H7 (cell line): Measurements from ENCODE around the gene RUVBL1. TPM values are rescaled to one million over a fixed set of nuclear protein-coding genes. Genes with fewer than 3 reads are reported as not detected.
A peak's percentile ranks its signal among the peaks of the same experiment; 100 is the strongest.

ENCODE experiments used
- DNase-seq: peaks from one replicate; pipeline ENCODE4 v3.0.0; 2012
- H3K27me3 ChIP-seq: 2 replicates; pipeline ENCODE4 v1.6.0; 2011; ENCODE audit warnings: mild to moderate bottlenecking, low read length; ENCODE audit not compliant: control insufficient read depth, insufficient read depth
- H3K36me3 ChIP-seq: replicated peaks from 2 replicates; pipeline ENCODE4 v1.5.1; 2011; ENCODE audit warnings: low read length; ENCODE audit not compliant: control insufficient read depth, insufficient read depth
- H3K4me3 ChIP-seq: 2 replicates; pipeline ENCODE4 v1.5.1; 2011; ENCODE audit warnings: low read depth, mild to moderate bottlenecking, control low read depth, low read length, moderate library complexity; ENCODE audit not compliant: insufficient read depth
- total RNA-seq: library from RNA; depleted of rRNA; stranded (reverse); fragments of >200 nt; shearing (Covaris generic); gene quantifications from 2 replicates; pipeline ENCODE4 v1.2.3, GENCODE V29; 2014

RUVBL1 gene
- total RNA-seq, 1 experiment from 2014 or later: 182 TPM

DNA sequence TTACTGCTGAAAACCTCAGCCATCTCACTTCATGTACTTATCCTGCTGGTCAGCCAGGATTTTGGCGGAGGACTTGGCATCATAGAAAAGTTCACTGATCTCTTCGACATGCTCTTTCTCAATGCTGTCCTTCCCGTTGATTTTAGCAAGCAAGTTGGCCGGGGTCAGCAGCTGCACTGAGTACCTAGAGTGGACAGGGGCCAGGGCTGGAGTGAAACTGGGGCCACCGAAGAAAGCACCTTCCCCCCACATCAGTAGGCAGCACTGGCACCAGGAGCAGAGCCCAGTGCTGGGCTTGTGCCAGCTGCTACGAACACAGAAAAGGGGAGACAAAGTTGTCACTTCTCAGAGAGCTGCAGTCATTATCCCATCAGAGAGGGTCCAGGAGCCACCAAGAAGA is 42.4 kb downstream of the RUVBL1 start:
- DNase-seq: no peak
- H3K27me3 ChIP-seq: peaks cover 6% of the 10 kb centered on the region
- H3K36me3 ChIP-seq: peaks cover 37% of the 10 kb centered on the region
- no peak overlapping the region for H3K4me3 ChIP-seq

DNA sequence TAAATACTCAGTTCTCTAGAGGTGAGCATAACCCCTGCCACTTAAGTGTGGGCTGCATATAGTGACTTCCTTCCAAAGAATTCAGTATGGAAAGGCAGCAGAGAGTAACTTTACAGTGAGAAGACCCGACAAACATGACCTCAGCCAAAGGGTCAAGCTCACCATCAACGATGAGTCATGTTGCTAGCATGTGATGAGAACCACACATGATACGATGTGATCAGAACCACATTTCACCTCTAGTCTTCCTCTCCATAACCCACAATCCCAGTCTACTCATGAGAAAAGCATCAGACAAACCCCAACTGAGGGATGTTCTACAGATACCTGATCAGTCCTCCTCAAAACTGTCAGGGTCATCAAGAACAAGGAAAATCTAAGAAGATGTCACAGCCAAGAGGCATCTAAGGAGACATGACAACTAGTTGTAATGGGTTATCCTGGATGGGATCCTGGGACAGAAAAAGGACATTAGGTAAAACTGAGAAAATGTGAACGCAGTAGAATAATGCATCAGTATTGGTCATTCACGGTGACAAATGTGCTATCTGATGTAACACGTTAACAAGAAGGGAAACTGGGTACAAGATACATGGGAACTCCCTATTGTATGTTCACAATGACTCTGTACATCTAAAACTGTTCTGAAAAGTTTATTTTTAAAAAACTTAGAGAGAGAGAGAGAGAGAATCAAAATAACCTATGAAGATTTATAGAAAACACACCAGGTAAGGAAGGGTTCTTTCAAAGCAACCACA is 43.1 kb downstream of the RUVBL1 start:
- no peak for DNase-seq
- H3K4me3 ChIP-seq: no peak overlapping the region
- H3K27me3 ChIP-seq: peaks cover 6% of the 10 kb centered on the region
- peaks cover 34% of the 10 kb centered on the region for H3K36me3 ChIP-seq

DNA sequence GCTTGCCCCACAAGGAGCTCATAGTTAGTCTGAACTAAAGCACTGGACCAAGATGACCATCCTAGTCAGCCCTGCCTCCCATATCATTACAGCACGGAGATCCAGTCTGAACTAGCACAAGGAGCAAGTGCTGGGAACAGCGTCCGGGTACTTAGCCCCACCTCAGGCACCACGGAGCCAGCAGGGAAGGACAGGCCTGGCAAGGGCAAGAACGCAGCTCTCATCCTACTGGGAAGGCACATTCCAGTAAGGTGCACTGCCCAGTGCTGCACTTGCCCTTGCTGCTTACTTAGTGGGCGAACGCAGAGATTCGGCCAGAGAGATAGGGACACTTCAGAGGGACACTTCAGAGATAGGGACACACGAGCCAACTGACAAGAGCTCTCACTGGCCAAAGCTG is 43.8 kb downstream of the RUVBL1 start:
- DNase-seq: no peak
- peaks cover 28% of the 10 kb centered on the region for H3K36me3 ChIP-seq

DNA sequence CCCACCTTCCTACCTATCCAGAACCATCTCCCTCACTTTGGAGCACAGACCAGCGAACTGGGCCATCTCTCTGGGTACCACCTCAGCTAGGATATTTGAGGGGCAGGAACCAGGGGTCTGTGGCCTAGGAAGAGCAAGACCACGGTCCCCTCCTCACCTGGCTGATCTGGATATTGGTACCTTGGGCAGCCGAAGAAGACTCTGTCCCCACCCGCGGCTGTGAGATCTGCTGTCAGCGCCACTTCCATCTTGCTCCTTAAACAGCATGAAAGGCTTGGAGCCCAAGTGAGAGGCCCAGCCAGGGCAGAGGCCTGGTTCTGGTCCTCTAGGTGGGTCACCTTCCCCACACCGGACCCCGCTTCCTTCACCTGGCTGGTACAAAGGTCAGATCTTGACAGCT is 44.7 kb downstream of the RUVBL1 start:
- H3K27me3 ChIP-seq: peaks cover 6% of the 10 kb centered on the region
- DNase-seq: no peak
- no peak overlapping the region for H3K4me3 ChIP-seq
- H3K36me3 ChIP-seq: peaks cover 24% of the 10 kb centered on the region

More for the DNA sequence above, 43.8 kb downstream of the RUVBL1 start:
- peaks cover 6% of the 10 kb centered on the region for H3K27me3 ChIP-seq
- no peak overlapping the region for H3K4me3 ChIP-seq

DNA sequence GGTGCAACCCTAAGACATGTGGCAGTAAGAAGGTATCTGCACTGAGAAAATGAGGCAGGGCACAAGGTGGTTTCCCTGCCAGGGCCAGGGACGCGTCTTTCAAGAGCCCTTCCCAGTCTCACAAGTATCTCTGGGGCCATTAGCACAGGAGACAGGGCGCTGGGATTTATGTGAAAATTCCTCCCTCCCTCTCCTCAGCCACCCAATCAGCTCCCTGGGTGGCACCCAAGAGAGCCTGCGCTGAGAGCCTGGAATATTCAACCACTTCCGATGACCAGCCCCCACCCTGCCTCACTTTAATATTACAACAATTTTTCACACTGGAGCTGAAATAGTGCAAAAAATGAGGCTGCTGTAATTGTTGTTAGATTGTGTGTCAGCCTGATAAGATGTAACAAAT is 45.3 kb downstream of the RUVBL1 start:
- H3K27me3 ChIP-seq: peaks cover 6% of the 10 kb centered on the region
- no peak overlapping the region for H3K4me3 ChIP-seq
- DNase-seq: no peak
- H3K36me3 ChIP-seq: peaks cover 24% of the 10 kb centered on the region

DNA sequence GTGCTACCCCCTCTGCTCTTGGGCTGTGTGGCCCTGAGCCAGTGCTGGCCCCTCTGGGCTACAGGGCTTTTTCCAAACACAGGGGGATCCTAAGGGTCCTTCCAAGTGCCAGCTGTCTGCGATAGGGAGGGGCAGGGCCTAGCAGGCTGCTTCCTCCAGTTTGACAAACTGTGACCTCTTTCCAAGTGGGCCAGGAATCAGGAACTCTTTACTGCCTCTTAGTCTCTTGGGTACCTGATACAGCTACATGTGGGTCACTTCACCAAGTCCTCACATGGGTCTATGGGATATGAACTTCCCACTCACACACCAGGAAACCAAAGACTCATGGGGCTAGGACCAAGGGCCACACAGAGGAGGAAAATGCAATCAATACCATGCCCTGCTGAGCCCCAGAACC is 45.9 kb downstream of the RUVBL1 start:
- H3K4me3 ChIP-seq: no peak overlapping the region; the same call in 1 of the 2 replicates
- no peak for DNase-seq

DNA sequence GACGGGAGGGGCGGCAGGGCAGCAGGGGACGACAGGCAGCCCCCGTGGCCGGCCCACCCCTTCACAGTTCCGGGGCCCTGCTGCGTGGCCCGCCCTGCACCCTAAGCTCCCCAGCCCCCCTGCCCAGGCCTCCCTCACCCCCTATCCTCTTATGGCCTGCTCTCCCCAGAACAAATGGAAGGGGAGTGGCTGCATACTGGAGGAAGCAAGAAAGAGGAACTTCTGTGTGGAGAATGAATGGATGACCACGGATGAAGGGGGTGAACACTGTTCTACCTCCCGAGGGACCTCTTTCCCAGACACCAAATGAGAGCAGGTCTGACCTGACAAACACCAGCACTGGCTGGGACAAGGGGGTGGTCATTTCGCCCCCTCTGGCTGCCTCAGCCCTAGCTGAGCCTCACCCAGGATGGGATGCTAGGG is 46.4 kb downstream of the RUVBL1 start:
- Histone ChIP-seq H3K27me3 (peaks cover 6% of the 10 kb centered on the region), H3K36me3 (peaks cover 19% of the 10 kb centered on the region), H3K4me3 (peak overlapping the region; percentile 16; the same call in 1 of the 2 replicates)
- no peak for DNase-seq

More for the DNA sequence above, 45.9 kb downstream of the RUVBL1 start:
- Histone ChIP-seq H3K27me3 (peaks cover 6% of the 10 kb centered on the region), H3K36me3 (peaks cover 20% of the 10 kb centered on the region)

DNA sequence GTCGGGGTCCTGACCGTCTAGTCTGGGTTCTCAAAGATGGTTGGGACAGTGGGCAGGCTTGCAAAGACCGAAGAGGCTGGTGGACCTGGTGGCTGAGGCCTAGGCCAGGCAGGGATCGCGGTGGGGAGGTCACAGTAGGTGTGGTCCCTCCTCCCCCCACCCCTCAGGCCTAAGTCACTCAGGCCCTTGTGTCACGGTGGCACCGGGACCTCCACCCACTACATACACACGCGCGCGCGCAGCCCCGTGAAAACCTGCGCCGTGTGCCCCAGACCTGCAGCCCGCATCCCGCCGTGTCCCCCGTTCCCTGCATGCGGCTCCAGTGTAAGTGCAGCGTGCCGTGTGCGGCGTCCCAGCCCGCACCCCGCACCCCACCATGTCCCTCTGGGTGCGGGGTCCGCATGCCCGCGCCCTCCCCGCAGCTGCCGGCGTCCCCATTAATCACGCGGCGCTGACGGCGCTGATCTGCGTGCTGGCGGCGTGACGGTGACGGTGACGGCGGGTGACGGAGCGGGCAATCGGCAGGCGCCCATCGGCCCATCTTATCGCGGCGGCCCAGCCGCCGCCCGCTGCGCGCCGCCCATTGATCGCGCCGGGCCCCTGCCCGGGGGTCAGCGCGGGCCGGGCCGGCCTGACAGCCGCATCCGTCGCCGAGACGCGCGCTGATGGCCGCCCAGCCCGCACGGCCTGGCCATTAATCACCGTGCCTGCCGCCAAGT is 47.0 kb downstream of the RUVBL1 start:
- DNase-seq: peak; percentile 69
- H3K27me3 ChIP-seq: peaks cover 6% of the 10 kb centered on the region
- peak overlapping the region; percentile 49 for H3K4me3 ChIP-seq
- peaks cover 14% of the 10 kb centered on the region for H3K36me3 ChIP-seq

DNA sequence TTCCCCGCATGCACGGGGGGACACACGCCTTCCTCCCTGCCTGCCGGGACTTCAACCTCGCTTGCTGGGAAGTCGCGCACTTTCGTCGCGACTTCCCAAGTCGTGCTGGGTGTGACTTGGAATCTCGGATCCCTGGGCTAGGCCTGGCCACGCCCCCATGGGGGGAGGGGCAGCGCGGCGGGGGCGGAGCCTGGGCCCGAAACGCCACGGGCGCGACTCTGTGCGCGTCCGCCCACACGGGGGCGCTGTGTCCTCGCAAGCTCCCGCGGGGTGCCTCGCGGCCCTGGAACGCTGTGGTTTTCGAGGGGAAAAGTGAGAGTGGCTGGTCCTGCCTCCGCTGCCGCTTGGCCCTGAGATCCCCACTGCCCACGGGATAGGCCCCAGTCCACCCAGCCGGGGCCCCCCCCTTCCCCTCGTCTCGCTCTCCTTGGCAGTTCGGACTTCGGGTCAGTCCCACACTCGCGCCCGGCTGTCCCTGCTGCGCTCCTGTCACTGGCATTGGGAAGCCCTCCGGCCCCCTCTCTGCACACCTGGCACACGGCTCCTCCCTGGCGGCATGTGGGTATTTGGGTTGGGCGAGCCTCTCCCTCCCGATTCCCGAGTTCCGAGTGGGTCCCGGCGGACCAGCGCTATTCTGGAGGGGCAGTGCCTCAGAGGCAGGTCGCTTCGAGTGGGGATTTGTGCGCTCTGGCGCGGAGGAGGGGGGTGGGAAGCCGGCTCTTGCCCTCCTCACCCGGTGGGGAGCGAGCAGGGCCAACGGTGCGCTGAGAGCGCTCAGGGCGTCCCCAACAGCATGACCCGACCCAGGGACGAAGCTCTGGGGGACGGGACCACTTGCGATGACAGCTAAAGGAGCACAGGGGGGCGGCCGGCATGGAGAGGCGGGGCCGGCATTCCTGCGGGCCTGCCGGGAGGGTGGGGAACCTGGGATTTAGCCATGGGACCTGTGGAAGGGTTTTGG is 47.8 kb downstream of the RUVBL1 start:
- peak overlapping the region; percentile 49 for H3K4me3 ChIP-seq
- peak; percentile 98 for DNase-seq
- peaks cover 16% of the 10 kb centered on the region for H3K36me3 ChIP-seq
- peaks cover 6% of the 10 kb centered on the region for H3K27me3 ChIP-seq

DNA sequence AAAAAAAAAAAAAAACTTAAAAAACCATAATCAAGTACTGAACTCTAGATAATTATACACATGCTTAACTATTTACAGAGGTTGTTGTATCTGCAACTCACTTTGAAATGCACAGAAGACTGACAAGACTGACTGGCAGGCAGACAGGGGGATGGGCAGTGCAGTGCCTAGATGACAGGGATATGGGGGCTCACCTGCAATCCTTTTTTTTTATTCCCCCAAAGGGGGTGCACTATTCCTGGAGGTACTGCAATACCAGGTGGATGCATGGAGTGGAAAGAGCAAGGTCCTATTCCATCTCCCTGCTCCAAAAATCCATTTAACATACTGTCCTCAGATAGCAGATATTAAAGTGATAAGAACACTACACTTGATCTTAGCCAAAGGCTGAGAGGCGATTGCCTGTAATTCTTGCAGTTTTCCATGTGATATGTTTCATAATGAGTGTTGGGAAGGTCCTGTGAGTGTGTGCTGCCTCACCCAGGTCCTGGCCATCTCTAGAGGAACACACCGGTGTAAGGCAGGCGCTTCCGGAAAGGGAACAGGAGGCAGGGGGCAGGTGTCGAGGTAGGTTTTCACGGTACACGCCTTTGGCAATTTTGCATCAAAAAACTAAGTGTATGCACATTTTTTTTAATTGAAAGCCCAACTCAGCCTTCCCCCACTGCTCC is 48.6 kb downstream of the RUVBL1 start:
- peaks cover 6% of the 10 kb centered on the region for H3K27me3 ChIP-seq
- H3K4me3 ChIP-seq: peak overlapping the region; percentile 49
- peaks cover 19% of the 10 kb centered on the region for H3K36me3 ChIP-seq
- DNase-seq: no peak

DNA sequence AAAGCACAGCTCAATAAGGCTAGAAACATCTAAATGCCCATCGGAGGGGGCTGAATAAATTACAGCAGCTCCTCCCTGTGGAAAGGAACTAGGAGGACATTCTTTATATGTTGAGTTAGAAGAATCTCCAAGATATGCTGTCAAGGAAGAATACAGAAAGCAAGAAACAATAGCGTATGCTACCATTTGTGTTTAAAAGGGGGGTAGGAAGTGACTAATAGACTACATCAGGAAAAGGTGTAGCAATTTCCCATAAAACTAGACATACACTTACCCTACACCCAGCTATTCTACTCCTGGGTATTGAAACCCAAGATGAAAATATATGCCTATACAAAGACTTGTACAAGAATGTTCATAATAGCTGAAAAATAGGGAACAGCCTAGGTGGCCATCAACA is 49.8 kb downstream of the RUVBL1 start:
- Histone ChIP-seq H3K36me3 (peaks cover 26% of the 10 kb centered on the region), H3K27me3 (peaks cover 6% of the 10 kb centered on the region), H3K4me3 (no peak overlapping the region)
- DNase-seq: no peak

DNA sequence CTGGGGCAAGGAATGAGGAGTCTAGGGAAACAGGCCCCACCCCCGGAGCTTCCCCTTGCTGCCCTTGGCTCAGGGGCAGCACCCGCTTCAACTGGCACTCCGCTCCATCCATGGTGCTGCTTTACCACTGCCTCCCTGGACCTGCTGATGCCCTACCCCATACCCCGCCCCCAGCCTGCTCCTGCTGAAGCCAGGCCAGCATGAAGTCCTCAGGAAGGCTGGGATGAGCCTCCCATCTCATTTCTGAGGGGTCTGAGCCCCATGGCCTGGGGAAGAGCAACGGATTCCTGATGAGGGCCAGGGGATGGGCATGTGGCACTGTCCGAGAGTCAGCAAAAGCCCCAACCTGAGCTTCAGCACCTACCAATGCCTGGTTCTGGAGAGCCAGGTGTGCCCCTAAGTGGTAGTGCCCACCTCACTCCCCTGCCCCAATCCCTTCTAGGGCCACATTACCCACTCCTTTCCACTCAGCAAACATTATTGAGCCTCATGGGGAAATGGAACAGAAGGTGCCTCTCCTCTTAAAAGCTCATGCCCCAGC is 50.4 kb downstream of the RUVBL1 start:
- Histone ChIP-seq H3K36me3 (peaks cover 31% of the 10 kb centered on the region), H3K4me3 (no peak overlapping the region), H3K27me3 (peaks cover 6% of the 10 kb centered on the region)
- DNase-seq: no peak

DNA sequence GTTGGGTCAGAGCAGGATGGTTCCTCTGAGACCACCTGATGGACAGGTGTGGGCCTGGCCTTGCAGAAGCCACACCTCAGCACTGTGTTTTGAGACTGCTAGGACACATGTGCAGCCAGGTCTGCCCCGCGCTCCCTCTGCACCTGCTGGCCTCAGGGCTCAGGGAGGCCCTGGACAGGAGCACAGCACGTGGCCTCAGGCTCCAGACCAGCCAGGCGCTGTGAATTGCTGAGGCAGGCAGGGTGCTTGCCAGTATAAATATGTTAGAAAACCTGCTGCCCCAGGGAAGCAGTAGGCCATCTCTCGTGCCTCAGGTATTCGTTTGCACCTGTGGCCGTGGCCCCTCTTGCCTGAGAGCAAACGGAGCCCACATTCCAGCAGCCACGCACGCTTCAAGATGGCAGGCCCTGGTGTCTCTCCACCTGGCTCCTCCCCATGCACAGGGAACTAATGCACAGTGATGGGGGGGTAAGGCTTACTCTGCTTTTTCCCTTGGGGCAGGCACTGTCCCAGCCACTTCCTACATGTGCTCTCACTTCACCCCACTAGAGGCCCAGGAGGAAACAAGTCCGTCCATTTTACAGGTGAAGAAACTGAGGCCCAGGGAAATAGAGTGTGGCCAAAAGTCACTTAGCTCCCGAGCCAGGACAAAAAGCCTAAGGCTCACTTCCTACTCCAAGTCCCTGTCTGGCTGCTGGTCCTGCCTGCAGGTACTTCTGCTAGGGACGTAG is 51.0 kb downstream of the RUVBL1 start:
- Histone ChIP-seq H3K36me3 (peaks cover 33% of the 10 kb centered on the region), H3K27me3 (peaks cover 6% of the 10 kb centered on the region), H3K4me3 (no peak overlapping the region)
- DNase-seq: no peak
